ENCODE data around the gene FAM174C.
A peak's percentile ranks its signal among the peaks of the same experiment; 100 is the strongest.

FAM174C gene

GRCh38 chr19:1263188-1263587 is 12.1 kb upstream of the FAM174C start:
- Histone ChIP-seq H3K4me3 (ENCODE audit: insufficient read depth, low read depth, low read length, poor library complexity, severe bottlenecking) (no peak overlapping the region), H3K36me3 (ENCODE audit: control insufficient read depth, insufficient read depth, low read length) (peaks cover 2% of the 10 kb centered on the region), H3K27ac (ENCODE audit: insufficient read depth, low read length, poor library complexity, severe bottlenecking) (peak overlapping the region; percentile 97), H3K4me1 (ENCODE audit: control insufficient read depth, insufficient read depth, low read length, poor library complexity, severe bottlenecking) (peaks cover 64% of the 10 kb centered on the region), H3K27me3 (replicated peaks; ENCODE audit: control insufficient read depth, insufficient read depth, low read length, poor library complexity, severe bottlenecking) (no peaks in the 10 kb centered on the region), H3K9me3 (ENCODE audit: control insufficient read depth, low read length) (no peaks in the 10 kb centered on the region)
- no peak for DNase-seq

DNA sequence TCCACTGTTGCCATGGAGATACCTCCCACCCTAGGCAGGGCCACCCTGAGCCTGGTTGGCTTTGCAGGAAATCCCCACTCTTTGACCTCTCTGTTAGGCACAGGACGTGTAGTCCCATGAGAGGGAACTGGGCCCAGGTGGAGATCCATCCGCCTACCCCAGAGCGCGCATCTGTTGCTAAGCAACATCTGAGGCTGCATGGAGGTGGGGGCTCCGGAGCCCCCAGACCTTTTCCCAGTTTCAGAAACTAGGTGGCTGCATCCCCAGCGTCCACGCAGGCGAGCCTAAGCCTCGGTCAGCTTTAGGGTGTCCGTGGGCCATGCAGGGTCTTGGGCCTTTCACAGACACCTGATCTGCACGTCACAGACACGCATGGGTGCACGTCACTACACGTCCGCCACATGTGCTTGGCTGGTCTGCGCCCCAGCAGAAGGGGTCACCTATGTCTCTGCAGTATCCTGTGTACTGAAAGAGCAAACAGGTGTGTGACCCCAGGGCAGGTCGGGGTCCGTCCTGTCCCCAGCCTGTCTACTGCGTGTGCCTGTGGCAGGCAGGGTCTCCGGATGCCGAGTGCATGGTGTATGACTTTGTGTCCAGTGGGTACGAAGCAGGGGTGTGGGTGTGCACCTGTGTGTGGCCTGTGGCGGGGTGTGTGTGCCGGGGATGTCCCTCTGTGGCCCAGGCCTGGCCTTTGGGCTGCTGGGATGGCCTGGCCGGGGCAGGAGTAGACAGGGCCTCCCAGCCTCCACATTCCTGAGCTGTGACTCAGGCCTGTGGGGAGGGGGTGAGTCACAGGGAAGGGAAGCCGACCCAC is 10.3 kb upstream of the FAM174C start:
- Histone ChIP-seq H3K4me1 (ENCODE audit: control insufficient read depth, insufficient read depth, low read length, poor library complexity, severe bottlenecking) (peaks cover 59% of the 10 kb centered on the region), H3K27me3 (replicated peaks; ENCODE audit: control insufficient read depth, insufficient read depth, low read length, poor library complexity, severe bottlenecking) (no peaks in the 10 kb centered on the region), H3K27ac (ENCODE audit: insufficient read depth, low read length, poor library complexity, severe bottlenecking) (no peak overlapping the region), H3K4me3 (ENCODE audit: insufficient read depth, low read depth, low read length, poor library complexity, severe bottlenecking) (no peak overlapping the region), H3K9me3 (ENCODE audit: control insufficient read depth, low read length) (no peaks in the 10 kb centered on the region), H3K36me3 (ENCODE audit: control insufficient read depth, insufficient read depth, low read length) (no peaks in the 10 kb centered on the region)
- no peak for DNase-seq

- Histone ChIP-seq H3K9me3 (ENCODE audit: control insufficient read depth, low read length) (no peaks in the 10 kb centered on the region), H3K4me1 (ENCODE audit: control insufficient read depth, insufficient read depth, low read length, poor library complexity, severe bottlenecking) (peaks cover 59% of the 10 kb centered on the region), H3K27me3 (replicated peaks; ENCODE audit: control insufficient read depth, insufficient read depth, low read length, poor library complexity, severe bottlenecking) (no peaks in the 10 kb centered on the region), H3K27ac (ENCODE audit: insufficient read depth, low read length, poor library complexity, severe bottlenecking) (peak overlapping the region; percentile 62), H3K4me3 (ENCODE audit: insufficient read depth, low read depth, low read length, poor library complexity, severe bottlenecking) (peak overlapping the region; percentile 49), H3K36me3 (ENCODE audit: control insufficient read depth, insufficient read depth, low read length) (peaks cover under 1% of the 10 kb centered on the region)
- peak in 1 of 3 donors; percentile 37 for DNase-seq
Observed at GRCh38 chr19:1265615-1266128, 9.7 kb upstream of the FAM174C start.

DNA sequence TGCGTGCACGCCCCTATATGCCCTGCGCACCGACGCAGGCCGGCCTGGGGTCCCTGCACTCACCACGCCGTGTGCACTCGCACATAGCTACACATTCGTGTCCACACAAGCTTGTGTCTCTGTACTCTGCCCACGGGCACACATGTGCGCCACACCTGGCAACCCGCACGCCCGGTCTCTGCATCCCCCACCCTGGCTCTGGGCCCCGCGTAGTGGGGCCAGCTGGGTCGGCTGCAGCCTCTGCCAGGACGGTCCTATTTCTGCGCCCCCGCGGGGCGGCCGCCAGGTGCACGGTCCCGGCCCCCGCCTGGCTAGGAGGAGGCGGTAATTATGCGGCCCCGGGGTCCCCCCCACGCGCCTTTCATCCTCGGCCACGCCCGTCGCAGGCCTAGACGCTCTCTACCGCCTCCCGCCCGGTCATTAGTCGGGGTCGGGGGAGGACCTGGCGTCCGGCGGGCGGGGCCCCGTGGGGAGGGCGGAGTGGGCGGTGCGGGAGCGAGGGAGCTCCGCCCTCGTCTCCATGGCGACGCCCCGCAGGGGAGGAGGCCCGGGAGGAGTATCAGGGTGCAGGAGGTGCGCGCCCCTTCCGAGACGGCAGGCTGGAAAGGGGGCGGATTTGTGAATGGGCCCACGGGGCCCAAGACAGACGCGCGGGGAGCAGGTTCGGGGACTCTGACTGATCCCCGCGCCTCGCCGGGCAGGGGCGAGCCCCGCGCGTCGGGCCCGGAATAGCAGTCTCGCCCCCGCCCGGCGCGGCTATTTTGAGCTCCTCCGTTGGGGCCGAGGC is 9.0 kb upstream of the FAM174C start:
- Histone ChIP-seq H3K27me3 (replicated peaks; ENCODE audit: control insufficient read depth, insufficient read depth, low read length, poor library complexity, severe bottlenecking) (no peaks in the 10 kb centered on the region), H3K9me3 (ENCODE audit: control insufficient read depth, low read length) (no peaks in the 10 kb centered on the region), H3K4me3 (ENCODE audit: insufficient read depth, low read depth, low read length, poor library complexity, severe bottlenecking) (peak overlapping the region; percentile 49), H3K27ac (ENCODE audit: insufficient read depth, low read length, poor library complexity, severe bottlenecking) (peak overlapping the region; percentile 62), H3K4me1 (ENCODE audit: control insufficient read depth, insufficient read depth, low read length, poor library complexity, severe bottlenecking) (peaks cover 65% of the 10 kb centered on the region), H3K36me3 (ENCODE audit: control insufficient read depth, insufficient read depth, low read length) (peaks cover 7% of the 10 kb centered on the region)
- DNase-seq, result peak; percentile 78 to 82 (median 82)

GRCh38 chr19:1266916-1267476 is 8.3 kb upstream of the FAM174C start:
- H3K4me1 ChIP-seq (ENCODE audit: control insufficient read depth, insufficient read depth, low read length, poor library complexity, severe bottlenecking), result peaks cover 66% of the 10 kb centered on the region
- no peaks in the 10 kb centered on the region for H3K9me3 ChIP-seq (ENCODE audit: control insufficient read depth, low read length)
- H3K27ac ChIP-seq (ENCODE audit: insufficient read depth, low read length, poor library complexity, severe bottlenecking), result peak overlapping the region; percentile 62
- no peaks in the 10 kb centered on the region for H3K27me3 ChIP-seq (replicated peaks; ENCODE audit: control insufficient read depth, insufficient read depth, low read length, poor library complexity, severe bottlenecking)
- H3K4me3 ChIP-seq (ENCODE audit: insufficient read depth, low read depth, low read length, poor library complexity, severe bottlenecking), result peak overlapping the region; percentile 49
- peak; percentile 38 to 60 (median 45) for DNase-seq
- peaks cover 13% of the 10 kb centered on the region for H3K36me3 ChIP-seq (ENCODE audit: control insufficient read depth, insufficient read depth, low read length)

GRCh38 chr19:1267477-1268225 is 7.7 kb upstream of the FAM174C start:
- no peak overlapping the region for H3K27ac ChIP-seq (ENCODE audit: insufficient read depth, low read length, poor library complexity, severe bottlenecking)
- DNase-seq, result peak in 2 of 3 donors; percentile 42 to 43
- no peaks in the 10 kb centered on the region for H3K9me3 ChIP-seq (ENCODE audit: control insufficient read depth, low read length)
- no peaks in the 10 kb centered on the region for H3K27me3 ChIP-seq (replicated peaks; ENCODE audit: control insufficient read depth, insufficient read depth, low read length, poor library complexity, severe bottlenecking)
- peaks cover 65% of the 10 kb centered on the region for H3K4me1 ChIP-seq (ENCODE audit: control insufficient read depth, insufficient read depth, low read length, poor library complexity, severe bottlenecking)
- H3K4me3 ChIP-seq (ENCODE audit: insufficient read depth, low read depth, low read length, poor library complexity, severe bottlenecking), result peak overlapping the region; percentile 49
- H3K36me3 ChIP-seq (ENCODE audit: control insufficient read depth, insufficient read depth, low read length), result peaks cover 20% of the 10 kb centered on the region

- Histone ChIP-seq H3K27me3 (replicated peaks; ENCODE audit: control insufficient read depth, insufficient read depth, low read length, poor library complexity, severe bottlenecking) (no peaks in the 10 kb centered on the region), H3K9me3 (ENCODE audit: control insufficient read depth, low read length) (no peaks in the 10 kb centered on the region), H3K4me3 (ENCODE audit: insufficient read depth, low read depth, low read length, poor library complexity, severe bottlenecking) (peak overlapping the region; percentile 1), H3K4me1 (ENCODE audit: control insufficient read depth, insufficient read depth, low read length, poor library complexity, severe bottlenecking) (peaks cover 65% of the 10 kb centered on the region), H3K27ac (ENCODE audit: insufficient read depth, low read length, poor library complexity, severe bottlenecking) (peak overlapping the region; percentile 60), H3K36me3 (ENCODE audit: control insufficient read depth, insufficient read depth, low read length) (peaks cover 28% of the 10 kb centered on the region)
- DNase-seq, result no peak
Observed at GRCh38 chr19:1268226-1269064, 6.9 kb upstream of the FAM174C start.

GRCh38 chr19:1269065-1269477 is 6.3 kb upstream of the FAM174C start, which contains the start of gene CIRBP:
Gene CIRBP, plus strand, starts transcription at chr19:1269332. Its CDS starts 1,602 bp downstream, at chr19:1270934.
- Histone ChIP-seq H3K27me3 (replicated peaks; ENCODE audit: control insufficient read depth, insufficient read depth, low read length, poor library complexity, severe bottlenecking) (no peaks in the 10 kb centered on the region), H3K4me1 (ENCODE audit: control insufficient read depth, insufficient read depth, low read length, poor library complexity, severe bottlenecking) (peaks cover 66% of the 10 kb centered on the region), H3K27ac (ENCODE audit: insufficient read depth, low read length, poor library complexity, severe bottlenecking) (peak within 1 kb of the TSS; percentile 78), H3K4me3 (ENCODE audit: insufficient read depth, low read depth, low read length, poor library complexity, severe bottlenecking) (peak within 1 kb of the TSS; percentile 73), H3K9me3 (ENCODE audit: control insufficient read depth, low read length) (no peaks in the 10 kb centered on the region), H3K36me3 (ENCODE audit: control insufficient read depth, insufficient read depth, low read length) (peaks cover 34% of the 10 kb centered on the region)
- peak; percentile 99 to 100 (median 100) for DNase-seq

All from effector memory CD4-positive, alpha-beta T cell (primary cell).